ENCODE measurements around the gene PLSCR4. TPM values are rescaled to one million over a fixed set of nuclear protein-coding genes. Genes with fewer than 3 reads are reported as not detected.

PLSCR4 gene
- total and polyA plus RNA-seq, 2 of the 4 experiments (the other 2 are of a cell fraction), result 3.8 to 4.4 TPM

DNA sequence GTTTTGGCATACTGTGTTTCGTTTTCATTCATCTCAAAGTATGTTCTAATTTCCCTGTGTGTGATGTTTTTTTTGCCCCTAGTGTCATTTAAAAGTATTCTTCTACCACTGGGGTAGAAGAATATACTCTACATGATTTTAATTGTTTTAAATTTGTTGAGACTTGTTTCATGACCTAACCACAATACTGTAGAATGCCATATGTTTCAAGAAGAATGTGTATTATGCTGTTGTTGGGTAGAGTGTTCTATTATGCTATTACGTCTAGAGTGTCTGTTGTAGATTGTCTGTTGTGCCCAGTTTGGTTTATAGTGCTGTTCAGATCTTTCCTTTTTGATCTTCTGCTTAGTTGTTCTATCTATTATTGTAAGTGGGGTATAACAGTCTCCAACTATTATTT, 36.4 kb downstream of the PLSCR4 start:
- Histone ChIP-seq H2BK120ac (ENCODE audit: low read depth, low read length) (no peak overlapping the region), H3K18ac (ENCODE audit: low read depth, low read length) (no peak overlapping the region), H3K36me3 (ENCODE audit: control insufficient read depth, insufficient read depth, low read length) (no peaks in the 10 kb centered on the region), H3K56ac (ENCODE audit: extremely low read depth, insufficient read depth, low read length) (no peak overlapping the region), H4K91ac (ENCODE audit: insufficient read depth, low read depth, low read length) (no peak overlapping the region), H4K5ac (ENCODE audit: low read depth, low read length) (no peak overlapping the region), H3K23ac (ENCODE audit: low read depth, low read length) (no peak overlapping the region), H2BK5ac (ENCODE audit: low read depth, low read length, poor library complexity, severe bottlenecking) (no peak overlapping the region), H2BK15ac (ENCODE audit: low read depth, low read length) (no peak overlapping the region), H3K14ac (replicated peaks; ENCODE audit: low read depth, low read length) (no peak overlapping the region), H3K9me3 (ENCODE audit: control insufficient read depth, insufficient read depth, low read length) (no peaks in the 10 kb centered on the region), H3K27me3 (ENCODE audit: control insufficient read depth, insufficient read depth, low read length) (no peaks in the 10 kb centered on the region), H3K4me1 (ENCODE audit: control insufficient read depth, insufficient read depth, low read length) (no peaks in the 10 kb centered on the region), H2AK5ac (ENCODE audit: low read depth, low read length) (no peak overlapping the region), H3K4me3 (ENCODE audit: insufficient read depth, low read depth, low read length) (no peak overlapping the region), H3K9ac (ENCODE audit: low read depth, low read length) (no peak overlapping the region), H2AFZ (replicated peaks; ENCODE audit: low read length, poor library complexity) (no peak overlapping the region), H3K9me1 (ENCODE audit: insufficient read depth, low read length) (no peaks in the 10 kb centered on the region), H3K4ac (ENCODE audit: low read depth, low read length) (no peak overlapping the region), H2BK20ac (ENCODE audit: low read depth, low read length) (no peak overlapping the region), H3K79me1 (ENCODE audit: low read depth in 1 of 2, low read length in 2 of 2) (no peaks in the 10 kb centered on the region), H4K8ac (ENCODE audit: low read depth in 2 of 2, low read length in 2 of 2) (no peak overlapping the region), H2AK9ac (replicated peaks; ENCODE audit: low read depth, low read length, poor library complexity) (no peak overlapping the region), H3K4me2 (ENCODE audit: low read depth, low read length) (no peak overlapping the region), H3K27ac (ENCODE audit: insufficient read depth, low read length) (no peak overlapping the region), H4K20me1 (ENCODE audit: insufficient read depth, low read length) (no peaks in the 10 kb centered on the region)
- intact Hi-C loops (cut with micrococcal nuclease) (no loop called here), dilution Hi-C loops (cut with HindIII; ENCODE audit: low sequenced_read_pairs, unreplicated experiment) (no loop called here), in situ Hi-C loops (cut with MboI; ENCODE audit: low sequenced_read_pairs) (loop anchor here (10.0 kb wide), 1 partner anchor 370 kb away; no protein-coding TSS in a partner anchor)
- no peak for ATAC-seq (ENCODE audit: low read depth)
- TF ChIP-seq MAFK (IDR thresholded peaks at IDR 0.05; ENCODE audit: low read depth, low read length), result no peak
- TF ChIP-seq FOS (IDR thresholded peaks at IDR 0.05; ENCODE audit: low read depth, low read length), result no peak
- no peak for TF ChIP-seq USF2 (IDR thresholded peaks at IDR 0.05; ENCODE audit: low read depth, low read length)
- TF ChIP-seq, protein P1, sequence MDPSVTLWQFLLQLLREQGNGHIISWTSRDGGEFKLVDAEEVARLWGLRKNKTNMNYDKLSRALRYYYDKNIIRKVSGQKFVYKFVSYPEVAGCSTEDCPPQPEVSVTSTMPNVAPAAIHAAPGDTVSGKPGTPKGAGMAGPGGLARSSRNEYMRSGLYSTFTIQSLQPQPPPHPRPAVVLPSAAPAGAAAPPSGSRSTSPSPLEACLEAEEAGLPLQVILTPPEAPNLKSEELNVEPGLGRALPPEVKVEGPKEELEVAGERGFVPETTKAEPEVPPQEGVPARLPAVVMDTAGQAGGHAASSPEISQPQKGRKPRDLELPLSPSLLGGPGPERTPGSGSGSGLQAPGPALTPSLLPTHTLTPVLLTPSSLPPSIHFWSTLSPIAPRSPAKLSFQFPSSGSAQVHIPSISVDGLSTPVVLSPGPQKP (IDR thresholded peaks at IDR 0.05; ENCODE audit: borderline replicate concordance, low read depth, low read length), result no peak
- ChIA-PET CTCF (no interaction called here), POLR2A (ENCODE audit: unreplicated experiment) (no interaction called here)
- no TSS peak for BruUV-seq (replicated peaks)
- no peak for DNase-seq
- WGBS, 2 experiments (ENCODE audit: extremely low coverage in 2 of 2, insufficient read length in 1 of 2), result no CpG with 5 or more reads among the region's 2 CpGs
